ENCODE results near the gene B3GNT2.
A peak's percentile ranks its signal among the peaks of the same experiment; 100 is the strongest.

B3GNT2 gene

GRCh38 chr2:62205554-62205953 lies 9.6 kb downstream of the B3GNT2 start:
- no peak for DNase-seq (ENCODE audit: low read depth)

- DNase-seq (ENCODE audit: low read depth): no peak
Observed at GRCh38 chr2:62206024-62206423, 10.1 kb downstream of the B3GNT2 start.

GRCh38 chr2:62207491-62207890 lies 11.6 kb downstream of the B3GNT2 start:
- no peak for DNase-seq (ENCODE audit: low read depth)

GRCh38 chr2:62208074-62208757 lies 12.3 kb downstream of the B3GNT2 start:
- no peak for DNase-seq (ENCODE audit: low read depth)

GRCh38 chr2:62208758-62209114 lies 12.8 kb downstream of the B3GNT2 start:
- DNase-seq (ENCODE audit: low read depth): no peak

GRCh38 chr2:62209427-62209991 lies 13.6 kb downstream of the B3GNT2 start:
- no peak for DNase-seq (ENCODE audit: low read depth)

- DNase-seq (ENCODE audit: low read depth): no peak
Observed at GRCh38 chr2:62215306-62216064, 19.6 kb downstream of the B3GNT2 start.

GRCh38 chr2:62216113-62216512 lies 20.2 kb downstream of the B3GNT2 start:
- DNase-seq (ENCODE audit: low read depth): no peak

- peak; percentile 84 for DNase-seq (ENCODE audit: low read depth)
Observed at GRCh38 chr2:62216616-62217015, 20.7 kb downstream of the B3GNT2 start.

- DNase-seq (ENCODE audit: low read depth): no peak
Observed at GRCh38 chr2:62217421-62217820, 21.5 kb downstream of the B3GNT2 start.

GRCh38 chr2:62217970-62218369 lies 22.1 kb downstream of the B3GNT2 start:
- DNase-seq (ENCODE audit: low read depth): peak; percentile 59

GRCh38 chr2:62219407-62220159 lies 23.7 kb downstream of the B3GNT2 start:
- no peak for DNase-seq (ENCODE audit: low read depth)

GRCh38 chr2:62221141-62221540 lies 25.2 kb downstream of the B3GNT2 start:
- DNase-seq (ENCODE audit: low read depth): no peak

GRCh38 chr2:62222171-62222570 lies 26.3 kb downstream of the B3GNT2 start:
- no peak for DNase-seq (ENCODE audit: low read depth)

GRCh38 chr2:62222674-62223073 lies 26.8 kb downstream of the B3GNT2 start:
- no peak for DNase-seq (ENCODE audit: low read depth)

GRCh38 chr2:62224976-62225375 lies 29.1 kb downstream of the B3GNT2 start:
- no peak for DNase-seq (ENCODE audit: low read depth)

GRCh38 chr2:62227386-62228075 lies 31.6 kb downstream of the B3GNT2 start:
- no peak for DNase-seq (ENCODE audit: low read depth)

GRCh38 chr2:62229082-62229605 lies 33.2 kb downstream of the B3GNT2 start:
- no peak for DNase-seq (ENCODE audit: low read depth)

GRCh38 chr2:62231541-62231940 lies 35.6 kb downstream of the B3GNT2 start:
- DNase-seq (ENCODE audit: low read depth): no peak

- no peak for DNase-seq (ENCODE audit: low read depth)
Observed at GRCh38 chr2:62234755-62235655, 39.1 kb downstream of the B3GNT2 start.

- no peak for DNase-seq (ENCODE audit: low read depth)
Observed at GRCh38 chr2:62236499-62236898, 40.6 kb downstream of the B3GNT2 start.

Measured in stromal cell of bone marrow (primary cell).